Hepatocyte (in vitro differentiated cells): ENCODE data around the gene ZNF423. TPM values are rescaled to one million over a fixed set of nuclear protein-coding genes. Genes with fewer than 3 reads are reported as not detected.

Source experiments
- DNase-seq: peaks from one replicate; pipeline ENCODE4 v3.0.0-alpha.2; 2016; ENCODE audit warnings: low spot score
- H2AFZ ChIP-seq: fragments of 200-600 bp; sonication (generic); 2 replicates; pipeline ENCODE4 v1.6.0; 2016; ENCODE audit warnings: antibody characterized with exemption, mild to moderate bottlenecking
- H3K27ac ChIP-seq: fragments of 200-600 bp; sonication (generic); 2 replicates; pipeline ENCODE4 v1.5.1; 2016; ENCODE audit warnings: mild to moderate bottlenecking
- H3K27me3 ChIP-seq: fragments of 200-600 bp; sonication (generic); 2 replicates; pipeline ENCODE4 v1.6.1; 2016
- H3K36me3 ChIP-seq: fragments of 200-600 bp; sonication (generic); replicated peaks from 2 replicates; pipeline ENCODE4 v1.5.1; 2016; ENCODE audit warnings: low read depth; ENCODE audit not compliant: insufficient read depth
- H3K4me1 ChIP-seq: fragments of 200-600 bp; sonication (generic); 2 replicates; pipeline ENCODE4 v1.5.1; 2016; ENCODE audit warnings: mild to moderate bottlenecking, moderate library complexity; ENCODE audit not compliant: insufficient read depth
- H3K4me2 ChIP-seq: fragments of 200-600 bp; sonication (generic); 2 replicates; pipeline ENCODE4 v1.6.0; 2016
- H3K4me3 ChIP-seq: fragments of 200-600 bp; sonication (generic); 2 replicates; pipeline ENCODE4 v1.5.1; 2016; ENCODE audit warnings: mild to moderate bottlenecking
- H3K79me2 ChIP-seq: fragments of 200-600 bp; sonication (generic); 2 replicates; pipeline ENCODE4 v1.6.0; 2017; ENCODE audit warnings: mild to moderate bottlenecking
- H3K9me2 ChIP-seq: fragments of 200-600 bp; sonication (generic); replicated peaks from 2 replicates; pipeline ENCODE4 v1.6.0; 2017; ENCODE audit warnings: mild to moderate bottlenecking; ENCODE audit not compliant: insufficient read depth
- H3K9me3 ChIP-seq: fragments of 200-600 bp; sonication (generic); 2 replicates; pipeline ENCODE4 v1.5.1; 2016; ENCODE audit warnings: low read depth, mild to moderate bottlenecking
- H4K20me1 ChIP-seq: fragments of 200-600 bp; sonication (generic); 2 replicates; pipeline ENCODE4 v1.6.0; 2016; ENCODE audit warnings: mild to moderate bottlenecking; ENCODE audit not compliant: insufficient read depth, poor library complexity, severe bottlenecking
- CTCF ChIP-seq: fragments of 200-600 bp; sonication (generic); IDR thresholded peaks from 2 replicates; pipeline ENCODE4 v1.5.1; 2016; ENCODE audit warnings: antibody characterized with exemption, mild to moderate bottlenecking; ENCODE audit not compliant: poor library complexity
- EZH2 ChIP-seq: fragments of 200-600 bp; sonication (generic); IDR thresholded peaks from 2 replicates; pipeline ENCODE4 v1.6.1; 2016; ENCODE audit warnings: antibody characterized with exemption, mild to moderate bottlenecking, borderline replicate concordance
- EZH2phosphoT487 ChIP-seq: fragments of 200-600 bp; sonication (generic); IDR thresholded peaks from one replicate; pipeline ENCODE4 v1.6.1; 2018; ENCODE audit warnings: antibody characterized with exemption, mild to moderate bottlenecking, low read depth, moderate library complexity; ENCODE audit not compliant: unreplicated experiment, severe bottlenecking
- WGBS: methylation state at CpG from one replicate; pipeline ENCODE4 v1.1.6; 2016; ENCODE audit warnings: low lambda C conversion rate; ENCODE audit errors: missing lambda C conversion rate; 5-methylcytosine and 5-hydroxymethylcytosine counted together
- polyA plus RNA-seq: library from polyadenylated mRNA; unstranded; fragments of >200 nt; fragmentation: Nextera tagmentation; extraction: Ambion mirVana; gene quantifications from 2 replicates; pipeline ENCODE4 v1.2.1, GENCODE V29; 2016
- total RNA-seq: library from RNA; depleted of rRNA; stranded (reverse); fragments of >200 nt; gene quantifications from 2 replicates; pipeline ENCODE4 v1.2.3, GENCODE V29; 2014

ZNF423 gene
- total and polyA plus RNA-seq, 2 experiments from 2014 or later = 9.6 to 11.8 TPM

GRCh38 chr16:49618955-49619354 is 237.0 kb downstream of the ZNF423 start:
- Histone ChIP-seq H3K4me3 (no peak overlapping the region), H3K9me3 (no peaks in the 10 kb centered on the region), H3K79me2 (no peaks in the 10 kb centered on the region), H3K27me3 (no peaks in the 10 kb centered on the region), H3K27ac (peak overlapping the region; percentile 94), H3K4me2 (peak overlapping the region; percentile 55), H2AFZ (no peak overlapping the region), H4K20me1 (no peaks in the 10 kb centered on the region), H3K4me1 (peaks cover 31% of the 10 kb centered on the region), H3K9me2 (no peaks in the 10 kb centered on the region), H3K36me3 (no peaks in the 10 kb centered on the region)
- 46% methylated on average over 3 of the region's 3 CpGs for WGBS
- DNase-seq = no peak
- no peak for TF ChIP-seq EZH2phosphoT487

GRCh38 chr16:49617710-49618330 is 238.1 kb downstream of the ZNF423 start:
- Histone ChIP-seq H2AFZ (no peak overlapping the region), H3K9me2 (no peaks in the 10 kb centered on the region), H3K4me3 (no peak overlapping the region), H3K4me1 (peaks cover 31% of the 10 kb centered on the region), H3K4me2 (no peak overlapping the region), H3K9me3 (no peaks in the 10 kb centered on the region), H3K79me2 (no peaks in the 10 kb centered on the region), H3K36me3 (no peaks in the 10 kb centered on the region), H4K20me1 (no peaks in the 10 kb centered on the region), H3K27me3 (no peaks in the 10 kb centered on the region), H3K27ac (no peak overlapping the region)
- DNase-seq = no peak
- WGBS = 90% methylated on average over 6 of the region's 6 CpGs
- no peak for TF ChIP-seq EZH2
- no peak for TF ChIP-seq EZH2phosphoT487
- TF ChIP-seq CTCF = no peak

- WGBS = 97% methylated on average over 4 of the region's 4 CpGs
- no peaks in the 10 kb centered on the region for H3K27me3 ChIP-seq
- TF ChIP-seq EZH2phosphoT487 = no peak
- TF ChIP-seq EZH2 = no peak
- TF ChIP-seq CTCF = no peak
- no peaks in the 10 kb centered on the region for H3K36me3 ChIP-seq
- no peaks in the 10 kb centered on the region for H3K9me3 ChIP-seq
- H3K4me3 ChIP-seq = no peak overlapping the region
- H4K20me1 ChIP-seq = no peaks in the 10 kb centered on the region
- no peaks in the 10 kb centered on the region for H3K79me2 ChIP-seq
- H3K27ac ChIP-seq = no peak overlapping the region
- H3K9me2 ChIP-seq = no peaks in the 10 kb centered on the region
- no peak overlapping the region for H2AFZ ChIP-seq
- peaks cover 31% of the 10 kb centered on the region for H3K4me1 ChIP-seq
- DNase-seq = no peak
- H3K4me2 ChIP-seq = no peak overlapping the region
Observed at GRCh38 chr16:49617016-49617629, 238.8 kb downstream of the ZNF423 start.

- TF ChIP-seq CTCF (no peak), EZH2 (no peak), EZH2phosphoT487 (no peak)
- no peaks in the 10 kb centered on the region for H3K9me2 ChIP-seq
- no peaks in the 10 kb centered on the region for H3K9me3 ChIP-seq
- no peak overlapping the region for H3K4me2 ChIP-seq
- DNase-seq = no peak
- no peaks in the 10 kb centered on the region for H4K20me1 ChIP-seq
- no peak overlapping the region for H3K4me3 ChIP-seq
- no peaks in the 10 kb centered on the region for H3K36me3 ChIP-seq
- H3K27ac ChIP-seq = no peak overlapping the region
- no peak overlapping the region for H2AFZ ChIP-seq
- peaks cover 20% of the 10 kb centered on the region for H3K4me1 ChIP-seq
- 89% methylated on average over 8 of the region's 8 CpGs for WGBS
- no peaks in the 10 kb centered on the region for H3K79me2 ChIP-seq
- H3K27me3 ChIP-seq = no peaks in the 10 kb centered on the region
Observed at GRCh38 chr16:49615576-49615975, 240.3 kb downstream of the ZNF423 start.
